Suprapubic skin (tissue), 4 donors: ENCODE results near the gene PRAME. TPM values are rescaled to one million over a fixed set of nuclear protein-coding genes. Genes with fewer than 3 reads are reported as not detected.
"Not testable (repeated sequence)": the region's sequence is repeated elsewhere in the genome, so short reads cannot be mapped to it uniquely, and the experiment has no call there.

ENCODE experiments used
- DNase-seq, 2 donors: peaks; one replicate each; pipeline ENCODE4 v3.0.0-alpha.2; 2019; ENCODE audit warnings: low spot score in 2 of 2
- H3K27ac ChIP-seq: fragments of 200-600 bp; sonication (generic); one replicate; pipeline ENCODE4 v1.5.1; 2019
- H3K27me3 ChIP-seq: fragments of 200-600 bp; sonication (generic); one replicate; pipeline ENCODE4 v1.5.1; 2019
- H3K36me3 ChIP-seq: fragments of 200-600 bp; sonication (generic); one replicate; pipeline ENCODE4 v1.5.1; 2019
- H3K4me1 ChIP-seq: fragments of 200-600 bp; sonication (generic); one replicate; pipeline ENCODE4 v1.5.1; 2019
- H3K4me3 ChIP-seq: fragments of 200-600 bp; sonication (generic); one replicate; pipeline ENCODE4 v1.5.1; 2019; ENCODE audit warnings: mild to moderate bottlenecking
- H3K9me3 ChIP-seq: fragments of 200-600 bp; sonication (generic); one replicate; pipeline ENCODE4 v1.5.1; 2019
- CTCF ChIP-seq, 2 donors: fragments of 200-600 bp in 1 of 2; fragments of 450-650 bp in 1 of 2; sonication (generic) in 1 of 2; IDR thresholded peaks; one replicate each; pipeline ENCODE4 v1.5.1; 2016 to 2019; ENCODE audit warnings: antibody characterized with exemption in 2 of 2, mild to moderate bottlenecking in 1 of 2, moderate library complexity in 1 of 2
- EP300 ChIP-seq: sonication (generic); formaldehyde crosslinking; IDR thresholded peaks from one replicate; pipeline ENCODE4 v1.6.1; 2017; ENCODE audit warnings: antibody characterized with exemption
- POLR2A ChIP-seq, 2 donors: fragments of 450-650 bp; IDR thresholded peaks; one replicate each; pipeline ENCODE4 v1.6.1; 2017; ENCODE audit warnings: antibody characterized with exemption in 2 of 2, mild to moderate bottlenecking in 2 of 2, moderate library complexity in 2 of 2
- POLR2AphosphoS5 ChIP-seq, 3 donors: sonication (generic); formaldehyde crosslinking; IDR thresholded peaks; one replicate each; pipeline ENCODE4 v1.6.1; 2017; ENCODE audit warnings: antibody characterized with exemption in 3 of 3
- WGBS: methylation state at CpG from one replicate; pipeline ENCODE4 v1.1.5; 2018; 5-methylcytosine and 5-hydroxymethylcytosine counted together
- total RNA-seq, 4 donors: library from RNA; depleted of rRNA; stranded (reverse); fragments of >200 nt; gene quantifications; one replicate each; pipeline ENCODE4 v1.1.0, GENCODE V29; 2016

Gene PRAME
- total RNA-seq, 4 donors from 2014 or later = not detected

GRCh38 chr22:22533417-22533816 lies 25.6 kb downstream of the PRAME start:
- Histone ChIP-seq H3K27ac (no peak overlapping the region), H3K4me1 (no peaks in the 10 kb centered on the region), H3K4me3 (no peak overlapping the region), H3K9me3 (no peaks in the 10 kb centered on the region), H3K27me3 (peaks cover 9% of the 10 kb centered on the region), H3K36me3 (no peaks in the 10 kb centered on the region)
- 100% methylated on average over 1 of the region's 1 CpG for WGBS
- no peak for DNase-seq
- TF ChIP-seq CTCF (IDR thresholded peaks at IDR 0.05) (no peak), EP300 (no peak), POLR2A (IDR thresholded peaks at IDR 0.05) (no peak), POLR2AphosphoS5 (IDR thresholded peaks at IDR 0.05) (no peak)

GRCh38 chr22:22532547-22533071 lies 26.5 kb downstream of the PRAME start:
- WGBS = 89% methylated on average over 12 of the region's 12 CpGs
- not testable (repeated sequence) for DNase-seq, H3K27me3 ChIP-seq, H3K27ac ChIP-seq, H3K36me3 ChIP-seq, H3K4me3 ChIP-seq, H3K4me1 ChIP-seq, H3K9me3 ChIP-seq

- TF ChIP-seq POLR2A (IDR thresholded peaks at IDR 0.05) (no peak), POLR2AphosphoS5 (IDR thresholded peaks at IDR 0.05) (no peak), EP300 (no peak), CTCF (IDR thresholded peaks at IDR 0.05) (no peak)
- Histone ChIP-seq H3K36me3 (no peaks in the 10 kb centered on the region), H3K4me3 (no peak overlapping the region), H3K4me1 (no peaks in the 10 kb centered on the region), H3K9me3 (no peaks in the 10 kb centered on the region), H3K27me3 (peaks cover 9% of the 10 kb centered on the region), H3K27ac (no peak overlapping the region)
- WGBS = 86% methylated on average over 7 of the region's 7 CpGs
- no peak for DNase-seq
These were observed 27.1 kb downstream of the PRAME start for GRCh38 chr22:22531770-22532546.

GRCh38 chr22:22528780-22529179 lies 30.3 kb downstream of the PRAME start:
- Histone ChIP-seq H3K27me3 (peaks cover 9% of the 10 kb centered on the region), H3K27ac (no peak overlapping the region), H3K36me3 (no peaks in the 10 kb centered on the region), H3K4me3 (no peak overlapping the region), H3K9me3 (no peaks in the 10 kb centered on the region), H3K4me1 (no peaks in the 10 kb centered on the region)
- 93% methylated on average over 2 of the region's 2 CpGs for WGBS
- no peak for DNase-seq
- TF ChIP-seq POLR2AphosphoS5 (IDR thresholded peaks at IDR 0.05) = no peak
- no peak for TF ChIP-seq POLR2A (IDR thresholded peaks at IDR 0.05)
- no peak for TF ChIP-seq EP300
- no peak for TF ChIP-seq CTCF (IDR thresholded peaks at IDR 0.05)

GRCh38 chr22:22527312-22527711 lies 31.8 kb downstream of the PRAME start:
- no peaks in the 10 kb centered on the region for H3K4me1 ChIP-seq
- H3K9me3 ChIP-seq = no peaks in the 10 kb centered on the region
- DNase-seq = no peak
- no peak overlapping the region for H3K4me3 ChIP-seq
- H3K36me3 ChIP-seq = no peaks in the 10 kb centered on the region
- peaks cover 2% of the 10 kb centered on the region for H3K27me3 ChIP-seq
- H3K27ac ChIP-seq = no peak overlapping the region
- WGBS = 85% methylated on average over 5 of the region's 5 CpGs
- TF ChIP-seq POLR2A (IDR thresholded peaks at IDR 0.05) (no peak), EP300 (no peak), POLR2AphosphoS5 (IDR thresholded peaks at IDR 0.05) (no peak), CTCF (IDR thresholded peaks at IDR 0.05) (no peak)
